Astrocyte (in vitro differentiated cells and primary cell): ENCODE results near the gene ATP11A.

Experiments used
- EZH2 ChIP-seq: IDR thresholded peaks from 2 replicates; pipeline ENCODE4 v1.6.1; 2012; ENCODE audit warnings: mild to moderate bottlenecking, low read length, inconsistent platforms; ENCODE audit not compliant: insufficient read depth
- TF ChIP-seq, protein P1 (sequence below): IDR thresholded peaks from 2 replicates; pipeline ENCODE4 v1.5.1; 2011; ENCODE audit warnings: low read depth, mild to moderate bottlenecking, inconsistent platforms, low read length, moderate library complexity; ENCODE audit not compliant: insufficient read depth

DNA sequence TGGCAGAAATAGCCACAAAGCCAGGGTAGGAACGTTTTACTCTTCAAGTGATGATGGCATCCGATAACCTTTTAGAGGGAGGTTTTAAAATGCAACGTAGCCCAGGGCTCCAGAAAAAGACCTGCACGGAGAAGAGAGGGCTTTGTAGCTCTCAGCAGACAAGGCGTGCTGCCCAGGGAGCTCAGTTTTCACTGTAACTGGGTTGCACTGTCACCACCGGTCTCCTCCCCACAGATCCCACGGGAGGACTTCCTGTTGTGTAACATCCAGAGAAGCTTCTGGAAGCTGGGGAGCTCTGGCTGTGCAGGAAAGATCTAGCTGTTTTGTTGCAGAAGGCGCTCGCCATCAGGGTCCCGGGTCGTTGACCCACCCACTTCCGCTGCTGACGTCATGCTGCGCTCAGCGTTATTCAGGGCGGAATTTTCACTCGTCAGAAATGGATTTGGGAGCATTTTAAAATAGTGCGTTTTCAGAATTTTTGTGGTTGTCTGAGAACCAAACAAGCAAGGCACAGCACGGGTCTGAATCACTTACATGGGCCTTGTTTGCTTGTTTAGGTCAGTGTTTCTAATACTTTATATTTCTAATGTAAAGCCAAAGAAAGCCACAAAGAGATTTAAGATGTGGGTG is 50.8 kb downstream of the ATP11A start:
- TF ChIP-seq, protein P1, sequence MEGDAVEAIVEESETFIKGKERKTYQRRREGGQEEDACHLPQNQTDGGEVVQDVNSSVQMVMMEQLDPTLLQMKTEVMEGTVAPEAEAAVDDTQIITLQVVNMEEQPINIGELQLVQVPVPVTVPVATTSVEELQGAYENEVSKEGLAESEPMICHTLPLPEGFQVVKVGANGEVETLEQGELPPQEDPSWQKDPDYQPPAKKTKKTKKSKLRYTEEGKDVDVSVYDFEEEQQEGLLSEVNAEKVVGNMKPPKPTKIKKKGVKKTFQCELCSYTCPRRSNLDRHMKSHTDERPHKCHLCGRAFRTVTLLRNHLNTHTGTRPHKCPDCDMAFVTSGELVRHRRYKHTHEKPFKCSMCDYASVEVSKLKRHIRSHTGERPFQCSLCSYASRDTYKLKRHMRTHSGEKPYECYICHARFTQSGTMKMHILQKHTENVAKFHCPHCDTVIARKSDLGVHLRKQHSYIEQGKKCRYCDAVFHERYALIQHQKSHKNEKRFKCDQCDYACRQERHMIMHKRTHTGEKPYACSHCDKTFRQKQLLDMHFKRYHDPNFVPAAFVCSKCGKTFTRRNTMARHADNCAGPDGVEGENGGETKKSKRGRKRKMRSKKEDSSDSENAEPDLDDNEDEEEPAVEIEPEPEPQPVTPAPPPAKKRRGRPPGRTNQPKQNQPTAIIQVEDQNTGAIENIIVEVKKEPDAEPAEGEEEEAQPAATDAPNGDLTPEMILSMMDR = no peak
- TF ChIP-seq EZH2 = no peak
